H1 (cell line): Measurements from ENCODE around the gene C19orf47. TPM values are rescaled to one million over a fixed set of nuclear protein-coding genes. Genes with fewer than 3 reads are reported as not detected.

Experiments used
- BACH1 ChIP-seq: IDR thresholded peaks from 2 replicates; pipeline ENCODE4 v1.6.1; 2012; ENCODE audit warnings: low read length, improper control_type of control experiment
- CREB1 ChIP-seq: IDR thresholded peaks from 2 replicates; pipeline ENCODE4 v1.6.1; 2012; ENCODE audit warnings: inconsistent platforms
- EP300 ChIP-seq, 2 experiments: IDR thresholded peaks; 1 replicate in 1 of 2; 2 replicates in 1 of 2; pipeline ENCODE4 v1.6.1; 2011 to 2012; ENCODE audit warnings: low read depth in 2 of 2, low read length in 2 of 2, mild to moderate bottlenecking in 2 of 2, borderline replicate concordance in 1 of 2, inconsistent platforms in 1 of 2, moderate library complexity in 1 of 2
- KDM4A ChIP-seq: IDR thresholded peaks from one replicate; pipeline ENCODE4 v1.7.1; 2012; ENCODE audit warnings: low read depth, mild to moderate bottlenecking, moderate library complexity, low read length, inconsistent platforms; ENCODE audit not compliant: severe bottlenecking
- NANOG ChIP-seq: IDR thresholded peaks from 2 replicates; pipeline ENCODE4 v1.6.1; 2011; ENCODE audit warnings: low read length, low read depth, mild to moderate bottlenecking, inconsistent platforms; ENCODE audit not compliant: insufficient read depth, poor library complexity, severe bottlenecking
- POLR2AphosphoS5 ChIP-seq: IDR thresholded peaks from 2 replicates; pipeline ENCODE4 v1.6.1; 2011; ENCODE audit warnings: low read depth, low read length
- RBBP5 ChIP-seq: IDR thresholded peaks from 2 replicates; pipeline ENCODE4 v1.7.1; 2012; ENCODE audit warnings: low read depth, mild to moderate bottlenecking, inconsistent platforms, low read length, moderate library complexity, borderline replicate concordance
- TAF1 ChIP-seq: IDR thresholded peaks from 2 replicates; pipeline ENCODE4 v1.6.1; 2011; ENCODE audit warnings: mild to moderate bottlenecking, low read depth, low read length
- YY1 ChIP-seq: IDR thresholded peaks from 2 replicates; pipeline ENCODE4 v1.6.1; 2011; ENCODE audit warnings: low read depth, mild to moderate bottlenecking, low read length
- polyA plus RNA-seq, 7 experiments: library from polyadenylated mRNA; depleted of rRNA in 3 of 7; stranded (reverse) in 5 of 7; unstranded in 2 of 7; fragments of >200 nt in 5 of 7; fragments of 200-250 nt in 2 of 7; gene quantifications; 1 replicate in 5 of 7; 2 replicates in 1 of 7; 4 replicates in 1 of 7; pipeline versions ENCODE4 v1.2.1 to v1.2.3, GENCODE V29; 2011 to 2013; ENCODE audit warnings: missing spikeins in 2 of 7, mixed read lengths in 2 of 7
- total RNA-seq: library from RNA; stranded (reverse); fragmentation: NEBNext Ultra II Directional; extraction: Animal tissue kit (Norgen Biotek cat#: 25700); gene quantifications from 2 replicates; pipeline ENCODE4 v1.2.1, GENCODE V29; 2021
- TF ChIP-seq, protein P1 (sequence below): IDR thresholded peaks from 2 replicates; pipeline ENCODE4 v1.6.1; 2012; ENCODE audit warnings: inconsistent platforms

Gene C19orf47
- total and polyA plus RNA-seq, 2 of the 8 experiments (the other 6 are each of a cell fraction or from before 2014, with no cell fraction given): 17.8 to 27.3 TPM

DNA sequence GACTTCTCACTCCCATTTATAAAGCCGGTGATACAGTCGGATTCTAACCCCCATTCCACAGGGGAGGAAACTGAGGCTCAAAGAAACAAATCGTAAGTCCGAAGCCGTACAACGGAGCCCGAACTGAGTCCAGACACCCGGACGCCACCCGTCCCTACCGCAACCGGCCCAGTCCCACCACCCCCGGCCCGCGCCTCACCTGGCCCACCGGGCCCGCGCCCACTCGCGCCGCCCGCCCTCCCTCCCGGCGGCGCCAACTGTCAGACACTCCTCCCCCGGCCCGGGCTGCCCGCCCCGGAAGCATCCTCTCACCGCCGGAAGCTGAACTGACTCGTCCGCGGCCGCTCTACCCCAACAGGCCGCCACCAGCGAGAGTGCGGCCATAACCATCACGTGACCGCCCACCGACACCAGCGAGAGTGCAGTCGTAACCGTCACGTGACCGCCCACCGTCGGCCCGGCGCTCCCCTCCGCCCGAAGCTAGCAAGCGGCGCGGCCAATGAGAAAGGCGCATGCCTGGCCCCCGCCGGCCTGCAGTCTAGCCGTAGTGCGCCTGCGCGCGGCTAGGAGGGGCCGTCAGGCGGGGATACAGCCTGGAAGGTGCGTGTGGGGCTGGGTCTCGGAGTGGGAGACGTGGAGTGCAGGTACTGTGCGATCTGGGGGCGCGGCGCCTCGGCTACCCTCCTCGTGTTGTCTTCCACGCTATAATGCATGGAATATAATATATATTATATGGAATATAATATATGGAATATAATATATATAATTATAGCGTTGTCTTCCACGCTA, at the start of gene C19orf47, which contains the start of gene PLD3 (continued):
- TF ChIP-seq EP300 (IDR thresholded peaks at IDR 0.05; ENCODE audit: borderline replicate concordance in 1 of 2, low read depth in 2 of 2, low read length in 2 of 2): 0 out of 3 replicates have a peak, but pooled peaks of 1 of the 2 experiments have one; percentile 1
- peak; percentile 79 for TF ChIP-seq TAF1
- TF ChIP-seq POLR2AphosphoS5: peak; percentile 85
- 0 out of 2 replicates have a peak, but pooled peaks have one; percentile 11 for TF ChIP-seq RBBP5
- TF ChIP-seq KDM4A: peak; percentile 26
- TF ChIP-seq NANOG: peak; percentile 7
- peak; percentile 75 for TF ChIP-seq BACH1
- TF ChIP-seq, protein P1, sequence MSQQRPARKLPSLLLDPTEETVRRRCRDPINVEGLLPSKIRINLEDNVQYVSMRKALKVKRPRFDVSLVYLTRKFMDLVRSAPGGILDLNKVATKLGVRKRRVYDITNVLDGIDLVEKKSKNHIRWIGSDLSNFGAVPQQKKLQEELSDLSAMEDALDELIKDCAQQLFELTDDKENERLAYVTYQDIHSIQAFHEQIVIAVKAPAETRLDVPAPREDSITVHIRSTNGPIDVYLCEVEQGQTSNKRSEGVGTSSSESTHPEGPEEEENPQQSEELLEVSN: no peak
- peak; percentile 83 for TF ChIP-seq CREB1
- peak; percentile 91; the same call in 1 of the 2 replicates for TF ChIP-seq YY1
